OCI-LY3 (cell line): ENCODE measurements around the gene TRIM6.

Source experiments
- EZH2phosphoT487 ChIP-seq: fragments of 200-600 bp; shearing (Covaris generic); IDR thresholded peaks from 2 replicates; pipeline ENCODE4 v1.6.1; 2018; ENCODE audit warnings: antibody characterized with exemption, mixed run types, low read depth
- TF ChIP-seq, protein P1 (sequence below): fragments of 200-600, 300-600 bp; sonication (generic); IDR thresholded peaks from 2 replicates; pipeline ENCODE4 v1.5.1; 2014; ENCODE audit warnings: antibody characterized with exemption, low read length, low read depth

GRCh38 chr11:5620651-5621521 lies 24.4 kb downstream of the TRIM6 start:
- TF ChIP-seq, protein P1, sequence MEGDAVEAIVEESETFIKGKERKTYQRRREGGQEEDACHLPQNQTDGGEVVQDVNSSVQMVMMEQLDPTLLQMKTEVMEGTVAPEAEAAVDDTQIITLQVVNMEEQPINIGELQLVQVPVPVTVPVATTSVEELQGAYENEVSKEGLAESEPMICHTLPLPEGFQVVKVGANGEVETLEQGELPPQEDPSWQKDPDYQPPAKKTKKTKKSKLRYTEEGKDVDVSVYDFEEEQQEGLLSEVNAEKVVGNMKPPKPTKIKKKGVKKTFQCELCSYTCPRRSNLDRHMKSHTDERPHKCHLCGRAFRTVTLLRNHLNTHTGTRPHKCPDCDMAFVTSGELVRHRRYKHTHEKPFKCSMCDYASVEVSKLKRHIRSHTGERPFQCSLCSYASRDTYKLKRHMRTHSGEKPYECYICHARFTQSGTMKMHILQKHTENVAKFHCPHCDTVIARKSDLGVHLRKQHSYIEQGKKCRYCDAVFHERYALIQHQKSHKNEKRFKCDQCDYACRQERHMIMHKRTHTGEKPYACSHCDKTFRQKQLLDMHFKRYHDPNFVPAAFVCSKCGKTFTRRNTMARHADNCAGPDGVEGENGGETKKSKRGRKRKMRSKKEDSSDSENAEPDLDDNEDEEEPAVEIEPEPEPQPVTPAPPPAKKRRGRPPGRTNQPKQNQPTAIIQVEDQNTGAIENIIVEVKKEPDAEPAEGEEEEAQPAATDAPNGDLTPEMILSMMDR, result no peak
- TF ChIP-seq EZH2phosphoT487, result no peak
